Sigmoid colon (tissue), 7 donors: ENCODE data around the gene ZNF554. TPM values are rescaled to one million over a fixed set of nuclear protein-coding genes. Genes with fewer than 3 reads are reported as not detected.

ENCODE experiments used
- DNase-seq: peaks from one replicate; pipeline ENCODE4 v3.0.0-alpha.2; 2019
- H3K27ac ChIP-seq, 4 donors: fragments of 200-600 bp; sonication (generic); one replicate each; pipeline ENCODE4 v1.5.1; 2016 to 2019; ENCODE audit warnings: mild to moderate bottlenecking in 1 of 4
- H3K27me3 ChIP-seq, 3 donors: fragments of 200-600 bp; sonication (generic); one replicate each; pipeline ENCODE4 v1.5.1; 2019; ENCODE audit warnings: mild to moderate bottlenecking in 1 of 3
- H3K36me3 ChIP-seq, 4 donors: fragments of 200-600 bp; sonication (generic); one replicate each; pipeline ENCODE4 v1.5.1; 2016 to 2019
- H3K4me1 ChIP-seq, 4 donors: fragments of 200-600 bp; sonication (generic); one replicate each; pipeline ENCODE4 v1.5.1; 2017 to 2019
- H3K4me3 ChIP-seq, 4 donors: fragments of 200-600 bp; sonication (generic); one replicate each; pipeline ENCODE4 v1.5.1; 2017 to 2019; ENCODE audit warnings: mild to moderate bottlenecking in 2 of 4, moderate library complexity in 1 of 4
- H3K9me3 ChIP-seq, 4 donors: fragments of 200-600 bp in 3 of 4; sonication (generic) in 3 of 4; one replicate each; pipeline versions ENCODE4 v1.5.1 to v1.6.1; 2013 to 2019
- CTCF ChIP-seq, 4 experiments: fragments of 450-650 bp in 3 of 4; fragments of 200-600 bp in 1 of 4; IDR thresholded peaks; one replicate each; pipeline ENCODE4 v1.5.1; 2016 to 2019; ENCODE audit warnings: antibody characterized with exemption in 4 of 4, mild to moderate bottlenecking in 3 of 4, moderate library complexity in 2 of 4
- EP300 ChIP-seq, 4 donors: sonication (generic); formaldehyde crosslinking; IDR thresholded peaks; one replicate each; pipeline ENCODE4 v1.6.1; 2017; ENCODE audit warnings: antibody characterized with exemption in 4 of 4
- POLR2A ChIP-seq, 2 donors: fragments of 450-650 bp; IDR thresholded peaks; one replicate each; pipeline ENCODE4 v1.6.1; 2016; ENCODE audit warnings: antibody characterized with exemption in 2 of 2, mild to moderate bottlenecking in 2 of 2, moderate library complexity in 2 of 2
- POLR2AphosphoS5 ChIP-seq, 4 donors: sonication (generic); formaldehyde crosslinking; IDR thresholded peaks; one replicate each; pipeline ENCODE4 v1.6.1; 2017; ENCODE audit warnings: antibody characterized with exemption in 4 of 4
- WGBS, 2 donors: extraction: QIAGEN DNeasy Blood & Tissue Kit; methylation state at CpG; one replicate each; pipeline ENCODE4 v1.1.7; 2013; 5-methylcytosine and 5-hydroxymethylcytosine counted together
- intact Hi-C: fragments of 100-400 bp; cut with DNase I; formaldehyde crosslinking; loops from one replicate; pipeline ENCODE4 v1.15.1; 2023
- polyA plus RNA-seq, 3 donors: library from polyadenylated mRNA; stranded (reverse); fragments of 200-250 nt; gene quantifications; one replicate each; pipeline ENCODE4 v1.2.3, GENCODE V29; 2013
- total RNA-seq, 4 donors: library from RNA; depleted of rRNA; stranded (reverse); fragments of >200 nt; gene quantifications; one replicate each; pipeline ENCODE4 v1.1.0, GENCODE V29; 2016
- donor health status: healthy with polysubstance abuse.
- donor health status: Bipolar disorder and iron deficiency.
- donor health status: healthy.

The ZNF554 gene
- total and polyA plus RNA-seq, 7 donors, result 1.2 to 8.1 (median 3.3) TPM

GRCh38 chr19:2852598-2852997 lies 32.9 kb downstream of the ZNF554 start:
- H3K4me1 ChIP-seq, result no peaks in the 10 kb centered on the region

GRCh38 chr19:2853015-2853606 lies 33.4 kb downstream of the ZNF554 start:
- Histone ChIP-seq H3K27me3 (no peaks in the 10 kb centered on the region), H3K4me1 (no peaks in the 10 kb centered on the region), H3K27ac (no peak overlapping the region), H3K9me3 (peaks cover 26 to 60% (median 46%) of the 10 kb centered on the region in 4 donors), H3K36me3 (peaks cover 26 to 67% (median 35%) of the 10 kb centered on the region in 4 donors), H3K4me3 (no peak overlapping the region)
- TF ChIP-seq CTCF (IDR thresholded peaks at IDR 0.05) (no peak), POLR2A (IDR thresholded peaks at IDR 0.05) (no peak), EP300 (IDR thresholded peaks at IDR 0.05) (no peak), POLR2AphosphoS5 (IDR thresholded peaks at IDR 0.05) (no peak)
- intact Hi-C loops, result no loop called here
- no peak for DNase-seq
- 97 to 98% methylated on average over 11 of the region's 11 CpGs for whole genome bisulfite sequencing, 2 donors

More at GRCh38 chr19:2852598-2852997, 32.9 kb downstream of the ZNF554 start:
- TF ChIP-seq POLR2AphosphoS5 (IDR thresholded peaks at IDR 0.05), result no peak
- TF ChIP-seq CTCF (IDR thresholded peaks at IDR 0.05), result no peak
- no peak for TF ChIP-seq POLR2A (IDR thresholded peaks at IDR 0.05)
- TF ChIP-seq EP300 (IDR thresholded peaks at IDR 0.05), result no peak
- no peak overlapping the region for H3K4me3 ChIP-seq
- 97 to 99% methylated on average over 10 of the region's 10 CpGs for WGBS, 2 donors
- DNase-seq, result no peak
- H3K9me3 ChIP-seq, result peaks cover 21 to 58% (median 46%) of the 10 kb centered on the region in 4 donors
- intact Hi-C loops, result no loop called here
- no peak overlapping the region for H3K27ac ChIP-seq
- peaks cover 26 to 67% (median 35%) of the 10 kb centered on the region in 4 donors for H3K36me3 ChIP-seq
- H3K27me3 ChIP-seq, result no peaks in the 10 kb centered on the region

- no peaks in the 10 kb centered on the region for H3K4me1 ChIP-seq
- no peaks in the 10 kb centered on the region for H3K27me3 ChIP-seq
- DNase-seq, result no peak
- no peak overlapping the region for H3K4me3 ChIP-seq
- no peak overlapping the region for H3K27ac ChIP-seq
- WGBS, 2 donors, result 95 to 96% methylated on average over 3 of the region's 3 CpGs
- TF ChIP-seq POLR2AphosphoS5 (IDR thresholded peaks at IDR 0.05), result no peak
- no peak for TF ChIP-seq CTCF (IDR thresholded peaks at IDR 0.05)
- TF ChIP-seq POLR2A (IDR thresholded peaks at IDR 0.05), result no peak
- no peak for TF ChIP-seq EP300 (IDR thresholded peaks at IDR 0.05)
- H3K9me3 ChIP-seq, result peaks cover 31 to 68% (median 47%) of the 10 kb centered on the region in 4 donors
- H3K36me3 ChIP-seq, result peaks cover 26 to 58% (median 35%) of the 10 kb centered on the region in 4 donors
- intact Hi-C loops, result no loop called here
Observed at GRCh38 chr19:2854849-2855248, 35.2 kb downstream of the ZNF554 start.

- intact Hi-C loops, result no loop called here
- no peak for TF ChIP-seq POLR2A (IDR thresholded peaks at IDR 0.05)
- TF ChIP-seq EP300 (IDR thresholded peaks at IDR 0.05), result no peak
- TF ChIP-seq CTCF (IDR thresholded peaks at IDR 0.05), result no peak
- no peak for TF ChIP-seq POLR2AphosphoS5 (IDR thresholded peaks at IDR 0.05)
- Histone ChIP-seq H3K4me3 (no peak overlapping the region), H3K27ac (no peak overlapping the region), H3K9me3 (peaks cover 27 to 61% (median 41%) of the 10 kb centered on the region in 4 donors), H3K4me1 (no peaks in the 10 kb centered on the region), H3K36me3 (peaks cover 20 to 45% (median 23%) of the 10 kb centered on the region in 4 donors), H3K27me3 (no peaks in the 10 kb centered on the region)
- 71 to 93% methylated on average over 5 of the region's 5 CpGs for WGBS, 2 donors
- DNase-seq, result no peak
Observed at GRCh38 chr19:2856457-2857050, 36.9 kb downstream of the ZNF554 start.
